Activated CD8-positive, alpha-beta memory T cell treated with anti-CD3 and anti-CD28 coated beads for 4 hours (primary cell): ENCODE measurements around the gene HSD17B13.
"Not testable (repeated sequence)": the region's sequence is repeated elsewhere in the genome, so short reads cannot be mapped to it uniquely, and the experiment has no call there.

Experiments used
- DNase-seq, 2 donors: peaks; one replicate each; pipeline ENCODE4 v3.0.0-alpha.2; 2020; ENCODE audit warnings: low read depth in 2 of 2

Gene HSD17B13, protein sequence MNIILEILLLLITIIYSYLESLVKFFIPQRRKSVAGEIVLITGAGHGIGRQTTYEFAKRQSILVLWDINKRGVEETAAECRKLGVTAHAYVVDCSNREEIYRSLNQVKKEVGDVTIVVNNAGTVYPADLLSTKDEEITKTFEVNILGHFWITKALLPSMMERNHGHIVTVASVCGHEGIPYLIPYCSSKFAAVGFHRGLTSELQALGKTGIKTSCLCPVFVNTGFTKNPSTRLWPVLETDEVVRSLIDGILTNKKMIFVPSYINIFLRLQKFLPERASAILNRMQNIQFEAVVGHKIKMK

DNA sequence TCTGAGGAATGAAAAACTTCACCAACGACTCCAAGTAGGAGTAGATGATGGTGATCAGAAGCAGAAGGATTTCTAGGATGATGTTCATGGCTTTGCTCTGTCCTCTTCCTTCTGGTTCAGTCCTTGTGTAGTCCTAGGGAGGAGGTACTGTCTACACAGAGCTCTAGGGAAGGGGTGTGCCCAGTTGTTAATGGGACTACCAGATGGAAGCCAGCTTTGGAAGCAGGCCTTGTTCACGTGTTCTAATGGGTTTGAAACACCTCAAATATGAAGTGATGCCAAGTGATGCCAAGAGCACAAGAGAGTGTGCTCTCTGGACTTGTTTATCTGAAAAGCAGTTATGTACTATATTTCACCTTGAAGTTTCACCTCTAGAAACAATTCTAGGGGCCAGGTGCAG lies at the start of gene HSD17B13:
HSD17B13 (minus strand) TSS at position 129 of the 400 bp plus-strand sequence; CDS start at position 88, 41 bp downstream.
- DNase-seq, result no peak

DNA sequence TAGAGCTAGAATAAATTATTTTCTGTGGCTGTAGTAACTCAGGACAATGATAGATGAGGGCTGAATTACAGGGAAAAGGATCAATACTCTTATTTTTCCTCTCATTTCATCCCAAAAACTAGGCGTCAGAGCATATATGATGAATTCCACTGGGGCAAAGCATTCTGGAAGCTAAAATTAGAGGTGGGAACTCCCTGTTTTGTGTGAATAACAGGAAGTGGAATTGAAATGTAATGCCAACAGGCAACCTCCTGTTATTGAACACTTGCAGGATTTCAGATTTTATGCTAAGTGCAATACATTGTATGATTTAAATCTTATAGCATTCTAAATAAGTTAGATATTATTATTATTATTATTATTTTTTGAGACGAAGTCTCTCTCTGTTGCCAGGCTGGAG lies 47.4 kb upstream of the HSD17B13 start:
- DNase-seq, result no peak

DNA sequence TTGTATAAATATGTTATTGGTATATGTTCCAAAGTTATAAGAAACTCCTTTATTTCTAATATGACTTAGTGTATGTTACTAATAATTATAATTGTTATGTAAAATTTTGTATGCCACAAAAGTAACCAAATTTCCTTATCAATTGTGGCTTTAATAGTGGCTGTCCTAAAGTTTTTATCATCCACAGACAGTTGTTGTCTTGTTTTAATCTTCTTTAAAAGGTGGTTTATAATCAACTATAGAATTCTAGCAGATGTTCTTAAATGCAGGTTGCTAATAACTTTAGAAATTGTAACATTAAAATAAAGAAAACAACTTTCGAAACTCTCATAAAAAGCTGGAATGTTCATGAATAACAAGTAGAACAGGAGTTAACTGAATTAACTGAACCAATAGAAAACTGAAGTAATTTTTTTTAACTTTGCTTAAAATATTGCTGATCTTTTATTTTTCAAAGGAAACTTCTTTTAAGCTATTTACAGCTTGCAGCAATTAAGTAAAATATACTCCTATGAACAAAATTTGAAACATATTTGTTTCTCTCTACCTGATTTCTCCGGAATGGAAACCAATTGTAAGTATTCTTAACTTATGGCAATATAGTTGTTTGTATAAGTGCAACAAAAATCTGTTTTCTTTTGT lies 44.0 kb upstream of the HSD17B13 start:
- no peak for DNase-seq

DNA sequence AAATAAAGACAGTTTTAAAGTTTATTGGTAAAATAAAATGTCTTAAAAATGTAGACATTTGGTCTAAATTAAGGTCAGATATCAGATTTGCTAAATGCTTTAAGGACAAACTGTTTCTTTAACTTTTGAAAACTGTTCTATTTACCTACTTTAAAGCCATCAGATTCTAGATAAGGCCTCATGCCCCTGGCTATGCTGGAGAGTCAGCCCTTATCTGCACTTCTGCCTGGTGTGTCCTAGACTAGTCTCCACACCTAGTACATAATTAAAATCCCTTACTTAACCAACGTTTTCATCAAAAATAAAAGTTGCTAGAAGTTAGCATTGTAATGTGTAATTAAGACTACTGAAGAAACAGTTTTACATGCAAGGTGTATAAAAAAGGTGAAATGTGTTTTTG lies 42.7 kb upstream of the HSD17B13 start:
- no peak for DNase-seq

DNA sequence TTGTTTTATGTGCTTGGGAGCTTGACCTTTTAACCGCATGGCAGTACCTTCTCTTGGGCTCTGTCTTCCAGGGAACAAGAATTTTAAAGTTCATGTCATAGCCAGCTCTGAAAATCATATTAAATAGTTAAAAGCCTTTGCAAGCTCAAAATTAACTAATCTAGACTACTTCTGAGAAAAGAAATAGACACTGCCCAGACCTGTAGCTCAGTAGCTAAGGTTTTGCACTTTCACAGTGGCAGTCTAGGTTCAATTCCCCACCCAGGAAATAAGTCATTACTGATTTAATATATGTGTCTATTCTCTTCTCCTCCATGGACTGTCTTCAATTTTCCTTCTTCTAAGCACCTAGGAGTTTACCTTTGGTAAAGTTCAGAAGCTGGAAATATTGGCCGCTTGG lies 40.9 kb upstream of the HSD17B13 start:
- DNase-seq, result no peak

DNA sequence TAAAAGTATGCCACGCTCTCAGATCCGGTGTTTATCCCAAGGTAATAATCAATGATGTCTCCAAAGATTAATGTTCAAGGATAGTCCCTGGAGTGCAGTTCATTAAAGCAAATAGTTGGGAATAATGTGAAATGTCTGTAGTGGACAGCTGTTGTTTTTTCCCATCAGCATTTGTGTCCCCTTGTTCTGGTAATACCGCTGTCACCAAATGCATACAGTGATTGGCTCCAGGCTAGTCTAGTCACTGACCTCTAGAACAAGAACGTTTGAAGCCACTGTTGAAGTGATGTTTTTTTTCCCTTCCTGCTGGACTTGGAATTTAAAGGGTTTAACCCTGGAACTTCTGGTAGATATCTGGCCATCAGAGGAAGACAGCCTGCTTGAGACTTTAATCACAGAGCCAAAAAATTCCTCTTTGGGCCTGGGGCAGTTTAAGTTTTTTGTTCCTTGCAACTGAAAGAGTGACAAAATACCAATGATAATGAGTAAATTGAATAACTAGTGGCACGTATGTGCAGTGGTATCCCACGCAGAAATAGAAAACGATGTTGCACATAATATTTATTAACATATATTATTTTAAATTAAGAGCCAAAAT lies 37.8 kb upstream of the HSD17B13 start:
- DNase-seq, result no peak

DNA sequence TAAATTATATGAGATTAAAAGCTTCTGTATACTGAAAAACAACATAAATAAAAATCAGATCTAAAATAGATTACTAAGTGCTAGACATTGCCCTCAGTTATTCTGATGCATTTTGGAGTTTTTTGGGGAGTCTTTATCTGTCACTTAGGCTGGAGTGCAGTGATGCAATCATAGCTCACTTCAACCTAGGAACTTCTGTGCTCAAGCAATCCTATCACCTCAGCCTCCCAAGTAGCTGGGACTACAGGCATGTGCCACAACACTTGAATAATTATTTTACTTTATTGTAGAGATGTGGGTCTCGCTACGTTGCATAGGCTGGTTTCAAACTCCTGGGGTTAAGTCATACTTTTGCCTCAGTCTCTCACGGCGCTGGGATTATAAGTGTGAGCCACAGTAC lies 36.6 kb upstream of the HSD17B13 start:
- DNase-seq, result no peak

DNA sequence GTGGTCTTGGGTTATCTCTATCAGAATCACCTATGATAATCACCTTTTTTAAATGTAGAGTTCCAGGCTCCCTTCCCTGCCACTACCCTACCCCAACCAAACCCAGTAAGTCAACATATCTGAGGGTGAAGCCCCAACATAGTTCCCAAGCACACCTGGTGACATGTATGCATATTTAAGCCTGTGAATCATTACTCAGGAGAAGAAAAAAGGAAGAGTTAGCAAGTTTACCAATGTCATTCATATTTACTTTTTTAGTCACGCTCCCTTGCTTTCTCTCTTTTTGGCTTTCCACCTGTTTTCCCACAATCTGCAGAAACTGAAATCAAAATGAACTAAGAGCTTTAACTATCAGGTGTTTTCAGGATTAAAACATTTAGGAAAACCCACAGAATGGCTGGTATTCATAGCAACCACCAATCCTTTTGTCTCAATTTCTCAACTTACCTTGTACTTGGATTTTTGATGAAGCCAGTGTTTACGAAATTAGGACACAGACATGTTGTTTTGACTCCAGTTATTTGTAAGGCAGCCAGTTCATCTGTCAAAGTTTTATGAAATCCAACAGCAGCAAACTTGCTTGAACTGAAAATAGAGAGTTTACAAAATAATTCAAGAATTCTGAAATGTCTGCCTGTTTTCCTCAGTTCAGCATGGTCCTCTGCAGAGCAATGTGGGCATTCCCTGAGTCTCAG lies 34.3 kb upstream of the HSD17B13 start:
- DNase-seq, result no peak

DNA sequence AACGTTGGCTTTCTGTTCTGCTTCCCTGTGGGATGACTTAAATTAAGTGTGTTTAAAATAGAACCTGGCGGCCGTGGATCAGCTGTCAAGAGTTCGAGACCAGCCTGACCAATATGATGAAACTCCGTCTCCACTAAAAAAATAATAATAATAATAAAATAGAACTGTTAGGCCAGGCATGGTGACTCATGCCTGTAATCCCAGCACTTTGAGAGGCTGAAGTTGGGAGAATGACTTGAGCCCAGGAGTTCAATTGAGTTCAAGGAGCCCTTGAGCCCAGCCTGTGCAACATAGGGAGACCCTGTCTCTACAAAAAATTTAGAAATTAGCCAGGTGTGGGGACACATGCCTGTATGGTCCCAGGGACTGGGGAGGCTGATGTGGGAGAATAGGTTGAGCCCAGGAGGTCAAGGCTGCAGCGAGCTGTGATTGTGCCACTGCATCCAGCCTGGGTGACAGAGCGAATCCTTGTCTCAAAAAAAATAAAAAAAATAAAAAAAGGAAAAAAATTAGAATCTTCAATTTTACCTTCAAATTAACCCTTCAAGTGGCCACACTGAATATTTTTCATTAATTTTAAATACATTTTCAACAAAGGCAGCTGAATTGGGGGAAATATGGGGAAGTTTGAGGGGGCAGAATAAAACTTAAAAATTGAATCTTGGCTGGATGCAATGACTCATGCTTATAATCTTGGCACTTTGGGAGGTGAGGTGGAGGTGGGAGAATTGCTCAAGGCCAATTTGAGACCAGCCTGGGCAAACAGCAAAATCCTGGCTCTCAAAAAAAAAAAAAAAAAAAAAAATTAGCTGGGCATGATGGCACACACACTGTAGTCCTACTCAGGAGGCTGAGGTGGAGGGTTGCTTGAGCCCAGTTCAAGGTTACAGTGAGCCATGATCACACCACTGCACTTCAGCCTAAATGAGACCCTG lies 31.8 kb upstream of the HSD17B13 start:
- no peak for DNase-seq

DNA sequence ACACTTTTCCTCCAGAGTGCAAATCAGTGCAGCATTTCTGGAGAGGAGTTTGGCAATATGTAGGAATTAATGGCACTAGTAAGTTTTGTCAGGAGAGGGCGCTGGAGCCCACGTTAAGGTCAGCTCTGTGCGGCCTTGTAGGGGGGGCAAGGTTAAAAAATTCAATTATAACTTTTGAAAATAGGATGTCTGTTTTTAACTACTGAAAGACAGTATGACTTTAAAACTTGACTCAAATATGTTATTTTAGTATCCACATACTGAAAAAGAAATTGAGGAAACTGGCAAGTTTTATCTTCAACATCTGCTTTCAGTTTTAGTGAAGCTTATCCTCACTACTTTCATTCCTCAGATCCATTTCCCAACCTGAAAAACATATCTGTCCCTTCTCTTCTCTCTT lies 30.9 kb upstream of the HSD17B13 start:
- DNase-seq, result peak in 1 of 2 donors; percentile 13

DNA sequence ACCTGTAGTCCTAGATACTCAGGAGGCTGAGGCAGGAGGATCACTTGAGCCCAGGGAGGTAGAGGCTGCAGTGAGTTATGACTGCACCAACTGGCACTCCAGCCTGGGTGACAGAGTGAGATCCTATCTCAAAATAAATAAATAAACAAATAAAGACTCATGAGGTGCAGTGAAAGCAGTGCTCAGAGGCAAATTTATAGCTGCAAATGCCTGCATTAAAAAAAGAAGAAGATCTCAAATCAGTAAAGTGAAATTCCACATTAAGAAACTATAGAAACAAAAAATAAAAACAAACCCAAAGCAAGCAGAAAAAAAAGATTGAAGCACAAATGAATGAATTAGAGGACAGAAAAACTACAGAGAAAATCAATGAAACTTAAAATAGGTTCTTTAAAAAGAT lies 22.5 kb upstream of the HSD17B13 start:
- no peak for DNase-seq

DNA sequence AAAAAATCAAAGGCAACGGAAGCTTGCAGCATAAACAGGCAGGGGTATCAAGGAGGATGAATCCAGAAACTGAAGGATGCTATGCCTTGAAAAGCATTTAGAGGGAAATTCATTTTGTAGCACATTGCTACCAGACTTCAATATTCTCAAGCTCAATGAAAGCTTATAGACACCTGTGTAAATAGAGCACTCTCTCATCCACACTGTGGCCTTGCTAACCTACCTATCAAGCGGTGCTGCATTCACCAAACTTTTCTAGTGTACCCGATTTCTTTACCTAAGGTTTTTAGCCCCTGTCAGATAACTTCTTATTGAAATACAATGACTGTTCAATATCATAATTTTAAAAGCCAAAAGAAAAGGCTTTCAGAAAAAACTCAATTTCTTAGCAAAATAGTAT lies 20.2 kb upstream of the HSD17B13 start:
- no peak for DNase-seq

DNA sequence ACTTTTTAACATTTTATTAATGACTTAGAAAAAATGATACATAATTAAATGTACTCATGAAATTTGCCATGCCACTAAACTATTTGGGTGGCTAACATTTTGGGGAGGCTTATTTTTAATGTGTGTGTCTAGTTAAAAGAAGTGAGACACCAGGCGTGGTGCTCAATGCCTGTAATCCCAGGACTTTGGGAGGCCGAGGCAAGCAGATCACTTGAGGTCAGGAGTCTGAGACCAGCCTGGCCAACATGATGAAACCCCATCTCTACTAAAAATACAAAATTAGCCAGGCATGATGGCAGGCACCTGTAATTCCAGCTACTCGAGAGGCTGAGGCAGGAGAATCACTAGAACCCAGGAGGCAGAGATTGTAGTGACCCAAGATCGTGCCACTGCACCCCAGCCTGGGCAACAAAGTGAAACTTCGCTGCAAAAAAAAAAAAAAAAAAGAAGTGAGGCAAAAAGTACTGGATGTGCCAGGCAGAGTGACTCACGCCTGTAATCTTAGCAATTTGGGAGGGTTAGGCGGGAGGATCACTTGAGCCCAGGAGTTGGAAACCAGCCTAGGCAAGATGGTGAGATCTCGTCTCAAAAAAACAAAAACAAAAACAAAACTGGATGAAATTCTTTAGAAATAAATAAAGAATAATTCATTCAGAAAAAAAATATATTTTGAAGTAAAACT lies 19.4 kb upstream of the HSD17B13 start:
- DNase-seq, result not testable (repeated sequence)

DNA sequence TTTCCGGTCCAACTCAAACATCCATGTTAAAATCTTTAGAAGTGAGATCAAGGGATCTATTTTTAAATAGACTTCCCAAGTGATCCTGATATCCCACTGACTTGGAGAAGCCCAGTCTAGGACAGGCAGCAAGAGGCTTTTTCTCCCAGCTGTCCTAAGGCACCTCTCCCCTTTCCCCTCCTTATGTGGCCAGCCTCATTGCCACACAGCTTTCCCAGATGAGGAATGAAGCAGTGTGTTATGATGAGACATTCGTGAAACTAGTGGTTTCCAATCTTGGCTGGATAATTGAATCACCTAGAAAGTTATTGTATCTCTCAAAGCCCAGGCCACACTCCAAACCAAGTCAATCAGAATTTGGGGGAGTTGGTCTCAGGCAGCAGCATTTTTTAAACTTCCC lies 16.8 kb upstream of the HSD17B13 start:
- DNase-seq, result no peak

DNA sequence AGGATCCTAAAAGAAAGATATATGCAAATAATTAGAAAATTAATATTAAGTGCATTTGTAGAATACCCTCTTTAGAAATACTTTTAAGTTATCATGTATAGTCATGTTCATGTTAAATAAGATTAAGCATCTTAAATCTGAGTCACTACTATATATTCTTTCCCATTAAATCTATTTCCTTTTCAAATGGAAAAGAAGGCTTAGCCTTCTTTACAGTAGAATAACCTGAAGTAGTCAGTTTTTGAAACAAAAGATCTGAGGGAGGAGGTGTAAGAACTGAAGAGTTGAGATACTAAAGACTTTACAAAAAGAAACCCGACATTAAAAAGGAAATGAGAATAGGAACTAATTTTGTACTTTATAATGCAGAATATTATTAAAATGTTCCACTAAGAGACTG lies 14.7 kb upstream of the HSD17B13 start:
- DNase-seq, result no peak

DNA sequence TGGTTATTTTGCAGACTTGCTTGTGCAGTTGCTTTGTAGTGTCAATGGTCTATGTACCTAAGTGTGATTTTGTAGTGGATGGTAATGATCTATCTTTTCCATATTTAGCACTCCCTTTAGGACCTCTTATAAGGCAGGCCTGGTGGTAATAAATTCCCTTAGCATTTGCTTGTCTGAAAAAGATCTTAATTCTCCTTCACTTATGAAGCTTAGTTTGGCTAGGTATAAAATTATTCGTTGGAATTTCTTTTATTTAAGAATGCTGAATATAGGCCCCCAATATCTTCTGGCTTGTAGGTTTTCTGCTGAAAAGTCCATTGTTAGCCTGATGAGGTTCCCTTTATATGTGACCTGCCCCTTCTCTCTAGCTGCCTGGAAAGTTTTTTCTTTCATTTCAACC lies 10.6 kb upstream of the HSD17B13 start:
- DNase-seq, result no peak

DNA sequence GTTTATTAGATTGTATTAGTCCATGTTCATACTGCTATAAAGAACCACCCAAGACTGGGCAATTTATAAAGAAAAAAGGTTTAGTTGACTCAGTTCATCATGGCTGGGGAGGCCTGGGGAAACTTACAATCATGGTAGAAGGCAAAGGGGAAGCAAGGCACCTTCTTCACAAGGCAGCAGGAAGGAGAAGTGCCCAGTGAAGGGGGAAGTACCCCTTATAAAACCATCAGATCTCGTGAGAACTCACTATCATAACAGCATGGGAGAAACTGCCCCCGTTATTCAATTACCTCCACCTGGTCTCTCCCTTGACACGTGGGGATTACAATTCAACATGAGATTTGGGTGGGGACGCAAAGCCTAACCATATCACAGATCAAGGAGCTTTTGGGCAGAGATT lies 8.1 kb upstream of the HSD17B13 start:
- no peak for DNase-seq

DNA sequence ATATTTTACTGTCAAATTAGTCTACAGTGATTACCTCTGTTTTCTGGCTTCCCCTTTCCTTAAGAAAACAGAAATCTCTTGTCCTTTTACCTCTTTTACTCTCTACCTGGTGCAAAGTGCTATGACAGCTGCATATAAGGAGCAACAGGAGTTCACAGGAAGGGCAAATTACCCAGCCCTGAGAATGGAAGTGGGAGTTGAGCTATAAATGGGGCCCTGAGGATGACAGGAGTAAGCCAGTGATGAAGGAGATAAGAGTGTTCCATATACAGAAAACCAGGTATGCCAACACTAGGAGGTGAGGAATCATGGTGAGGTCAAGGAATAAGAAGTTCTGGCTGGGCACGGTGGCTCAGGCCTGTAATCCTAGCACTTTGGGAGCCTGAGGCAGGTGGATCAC lies 4.5 kb upstream of the HSD17B13 start:
- no peak for DNase-seq

DNA sequence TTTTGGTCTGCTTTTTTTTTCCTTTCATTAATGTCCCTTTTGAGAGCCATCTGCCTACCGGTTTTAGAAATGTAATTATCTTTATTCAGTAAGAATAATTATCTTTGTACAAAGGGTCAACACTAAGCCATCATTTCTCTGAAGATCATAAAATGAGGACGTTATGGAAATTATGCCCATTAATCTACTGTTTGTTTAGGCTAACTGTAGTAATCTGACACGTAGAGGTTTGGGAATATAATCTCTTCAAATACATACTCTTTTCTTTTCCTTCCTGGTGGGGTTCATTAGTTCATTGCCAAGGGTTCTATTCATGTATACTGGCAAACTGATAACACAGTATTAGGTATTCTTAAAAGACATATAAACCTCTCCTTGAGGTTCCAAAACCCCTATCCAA lies 3.8 kb upstream of the HSD17B13 start:
- no peak for DNase-seq

DNA sequence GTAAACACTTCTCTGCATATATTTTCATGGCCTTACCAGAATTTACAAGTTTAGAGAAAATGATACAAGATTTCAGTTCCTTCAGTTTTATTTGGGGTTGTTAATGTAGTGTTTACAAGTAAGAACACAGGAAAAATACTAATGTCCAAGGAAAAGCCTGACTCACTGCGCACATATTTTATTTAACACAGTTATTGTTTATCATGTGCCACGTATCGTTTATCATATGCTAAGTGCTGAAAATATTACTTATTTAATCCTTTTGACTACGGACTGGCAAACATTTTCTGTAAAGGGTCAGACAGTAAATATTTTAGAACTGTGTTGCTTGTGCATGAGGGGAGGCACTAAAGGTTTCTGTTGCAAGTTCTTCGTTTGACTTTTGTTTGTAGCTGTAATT lies 794 bp downstream of the HSD17B13 start:
- DNase-seq, result no peak

DNA sequence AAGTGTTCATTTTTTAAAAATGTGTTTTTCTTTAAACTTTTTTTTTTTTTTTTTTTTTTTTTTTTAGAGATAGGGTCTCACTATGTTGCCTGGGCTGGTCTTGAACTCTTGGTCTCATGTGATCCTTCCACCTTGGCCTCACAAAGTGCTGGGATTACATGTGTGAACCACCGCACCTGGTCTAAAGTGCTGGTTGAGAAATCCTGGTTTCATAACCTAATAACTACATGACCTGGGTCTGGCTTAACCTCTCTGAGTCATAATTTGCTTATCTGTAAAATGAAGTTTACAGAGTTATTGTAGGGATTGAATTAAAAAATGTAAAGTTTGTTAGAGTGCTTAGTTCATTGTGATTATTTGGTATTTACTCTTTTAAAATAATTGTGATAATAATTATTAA lies 5.2 kb downstream of the HSD17B13 start:
- no peak for DNase-seq
